Measurements from ENCODE around the gene NCK2. TPM values are rescaled to one million over a fixed set of nuclear protein-coding genes. Genes with fewer than 3 reads are reported as not detected.
A peak's percentile ranks its signal among the peaks of the same experiment; 100 is the strongest.

Gene NCK2
- total RNA-seq, 5 donors from 2014 or later (not counting 1 experiment from before 2014, with no cell fraction given): 97.7 to 154 (median 120) TPM

DNA sequence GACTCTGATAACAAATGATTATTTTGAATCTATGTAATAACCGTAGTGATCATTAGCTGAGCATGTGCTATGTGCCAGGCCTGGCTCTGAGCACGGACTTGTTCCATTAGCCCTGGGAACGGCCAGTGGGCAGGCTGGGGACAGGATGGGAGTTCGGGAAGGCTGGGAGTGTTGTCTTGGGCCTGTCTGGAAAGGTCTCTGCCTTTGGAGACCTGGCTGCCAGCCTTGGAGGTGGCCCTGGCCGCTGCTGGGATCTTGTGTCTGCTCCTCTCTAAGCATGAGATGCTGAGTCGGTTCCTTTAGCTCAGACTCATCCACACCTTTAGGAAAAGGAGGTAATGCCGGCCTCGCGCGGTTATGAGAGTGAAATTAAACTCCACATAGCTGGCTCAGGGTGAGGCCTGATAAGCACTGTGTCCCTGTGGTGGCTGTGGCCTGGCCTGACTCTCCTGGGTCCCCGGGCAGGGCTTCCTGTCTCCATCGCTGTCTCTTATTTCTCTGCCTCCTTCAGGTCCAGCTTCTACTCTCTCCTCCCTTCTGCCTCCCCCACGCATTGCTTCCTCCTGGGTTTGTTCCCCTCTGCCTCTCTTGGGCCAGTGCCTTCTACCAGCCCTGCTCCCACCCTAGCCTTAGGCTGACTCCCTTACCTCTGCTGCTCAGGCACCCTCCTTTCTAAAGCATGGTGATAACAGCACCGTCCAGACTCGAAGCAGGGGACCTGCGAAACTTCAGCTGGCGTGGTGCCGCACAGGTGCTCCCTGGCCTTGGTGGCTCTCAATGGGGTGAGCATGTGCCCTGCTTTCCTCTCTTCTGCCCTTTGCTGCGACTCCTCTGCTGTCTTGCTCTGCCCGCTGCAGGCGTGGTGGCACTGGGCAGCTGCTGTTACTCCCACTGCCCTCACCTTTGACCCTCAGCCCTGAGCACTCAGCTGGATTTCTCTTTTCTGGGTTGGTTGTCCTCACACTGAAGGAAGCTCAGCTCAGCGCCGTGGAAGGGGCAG, 41.8 kb downstream of the NCK2 start:
- H3K36me3 Mint-ChIP-seq: peaks cover 16% of the 10 kb centered on the region
- POLR2A ChIA-PET: interaction anchor here in 1 of 2 donors (0.6 kb wide), 1 partner anchor 56 kb away, joined by 3 read pairs; no protein-coding TSS in a partner anchor
- WGBS (ENCODE audit: insufficient coverage): 68% methylated on average over 17 of the region's 23 CpGs

DNA sequence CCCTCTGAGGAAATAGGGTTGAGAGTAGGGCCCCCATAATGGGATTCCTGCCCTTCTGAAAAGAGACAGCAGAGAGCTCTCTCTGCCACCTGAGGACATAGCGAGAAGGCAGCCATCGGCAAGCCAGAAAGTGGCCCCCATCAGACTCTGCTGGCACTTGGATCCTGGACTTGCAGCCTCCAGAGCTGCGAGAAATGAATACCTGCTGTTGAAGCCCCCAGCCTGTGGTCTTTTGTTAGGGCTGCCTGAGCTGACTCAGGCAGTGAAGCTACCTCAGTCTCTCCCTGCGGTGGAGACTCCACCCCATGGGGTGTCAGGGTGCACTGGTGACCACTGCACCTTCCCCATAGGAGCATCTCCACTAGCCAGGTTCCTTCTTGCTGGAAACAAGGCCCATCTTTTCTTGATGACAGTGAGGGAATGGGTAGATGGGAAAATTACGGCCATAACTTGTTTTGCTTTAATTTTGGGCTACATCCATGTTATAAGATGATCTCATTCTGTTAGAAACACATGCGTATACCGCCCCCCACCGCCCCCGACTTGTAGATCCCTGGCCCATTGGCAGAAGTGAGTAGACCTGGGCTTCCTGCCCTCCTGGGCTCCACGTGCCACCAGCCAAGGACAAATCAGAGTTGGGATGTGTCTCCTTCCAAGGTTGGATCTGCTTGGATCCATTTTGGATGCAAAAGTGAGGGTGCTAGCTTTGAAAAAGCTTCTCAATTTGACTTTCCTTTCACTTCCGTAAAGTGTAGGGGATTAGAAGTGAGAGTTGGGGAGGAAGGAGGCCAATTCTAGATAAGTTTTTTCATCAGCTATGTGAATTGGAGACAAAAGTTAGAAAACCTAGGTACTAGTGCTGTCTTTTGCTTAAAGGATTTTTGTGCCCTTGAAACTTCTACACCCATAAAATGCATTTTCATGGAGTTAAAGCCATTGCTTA, 42.9 kb downstream of the NCK2 start:
- no peaks in the 10 kb centered on the region for H3K27me3 Mint-ChIP-seq
- H3K27ac ChIP-seq (ENCODE audit: low read length): peak overlapping the region; percentile 88
- POLR2A ChIA-PET: interaction anchor here in 1 of 2 donors (0.5 to 0.7 kb wide), 2 partner anchors 42 to 70 kb away, joined by 3 read pairs; no protein-coding TSS in a partner anchor
- no peaks in the 10 kb centered on the region for H3K9me3 ChIP-seq
- H3K36me3 ChIP-seq (ENCODE audit: control insufficient read depth in 2 of 2, extremely low read depth in 1 of 2, insufficient read depth in 1 of 2, low read length in 1 of 2): peaks cover 12 to 22% of the 10 kb centered on the region in 2 donors
- CTCF ChIA-PET: interaction anchor here (0.6 to 6.3 kb wide), 26 partner anchors 9 to 307 kb away, joined by 3 to 48 read pairs (median 3); no protein-coding TSS in a partner anchor
- peaks cover 99% of the 10 kb centered on the region in 3 donors for H3K4me1 Mint-ChIP-seq
- peaks cover 60 to 91% of the 10 kb centered on the region in 2 experiments for H3K4me1 ChIP-seq (ENCODE audit: control insufficient read depth in 1 of 2, extremely low read depth in 1 of 2, insufficient read depth in 2 of 2, low read length in 2 of 2)
- H3K27ac Mint-ChIP-seq: peak overlapping the region; percentile 73 to 92
- WGBS (ENCODE audit: insufficient coverage): 71% methylated on average over 9 of the region's 11 CpGs
- no peak overlapping the region for H3K4me3 ChIP-seq (ENCODE audit: control insufficient read depth in 1 of 2, extremely low read depth in 1 of 2, low read length in 1 of 2)
- H3K36me3 Mint-ChIP-seq: peaks cover 7% of the 10 kb centered on the region
- H3K9me3 Mint-ChIP-seq: no peaks in the 10 kb centered on the region
- ATAC-seq (replicated peaks in 1 of 4) (no peak), DNase-seq (peak in 7 of 35 experiments; percentile 47 to 75 (median 66))
- H3K27me3 ChIP-seq (replicated peaks in 1 of 2; ENCODE audit: control insufficient read depth in 2 of 2, extremely low read depth in 1 of 2, insufficient read depth in 2 of 2, low read length in 1 of 2): no peaks in the 10 kb centered on the region
- peak overlapping the region; percentile 9 to 66 (median 50) for H3K4me3 Mint-ChIP-seq

More for the DNA sequence above, 41.8 kb downstream of the NCK2 start:
- DNase-seq (peak in 1 of 35 experiments; percentile 36), ATAC-seq (replicated peaks in 1 of 4) (peak in 1 of 4 experiments; percentile 21)
- Mint-ChIP-seq H3K27me3 (no peaks in the 10 kb centered on the region), H3K4me3 (peak overlapping the region; percentile 45 to 66 (median 52)), H3K4me1 (peaks cover 99% of the 10 kb centered on the region in 3 donors), H3K9me3 (no peaks in the 10 kb centered on the region), H3K27ac (peak overlapping the region; percentile 73 to 92)
- peaks cover 65 to 93% of the 10 kb centered on the region in 2 experiments for H3K4me1 ChIP-seq (ENCODE audit: control insufficient read depth in 1 of 2, extremely low read depth in 1 of 2, insufficient read depth in 2 of 2, low read length in 2 of 2)
- peak overlapping the region; percentile 88 for H3K27ac ChIP-seq (ENCODE audit: low read length)
- H3K27me3 ChIP-seq (replicated peaks in 1 of 2; ENCODE audit: control insufficient read depth in 2 of 2, extremely low read depth in 1 of 2, insufficient read depth in 2 of 2, low read length in 1 of 2): no peaks in the 10 kb centered on the region
- peaks cover 12 to 23% of the 10 kb centered on the region in 2 donors for H3K36me3 ChIP-seq (ENCODE audit: control insufficient read depth in 2 of 2, extremely low read depth in 1 of 2, insufficient read depth in 1 of 2, low read length in 1 of 2)
- CTCF ChIA-PET: interaction anchor here in 1 of 2 donors (1.0 to 6.3 kb wide), 18 partner anchors 8 to 308 kb away, joined by 3 to 48 read pairs (median 4); no protein-coding TSS in a partner anchor
- no peaks in the 10 kb centered on the region for H3K9me3 ChIP-seq
- H3K4me3 ChIP-seq (ENCODE audit: control insufficient read depth in 1 of 2, extremely low read depth in 1 of 2, low read length in 1 of 2): peak overlapping the region in 1 of 2 donors; percentile 0

DNA sequence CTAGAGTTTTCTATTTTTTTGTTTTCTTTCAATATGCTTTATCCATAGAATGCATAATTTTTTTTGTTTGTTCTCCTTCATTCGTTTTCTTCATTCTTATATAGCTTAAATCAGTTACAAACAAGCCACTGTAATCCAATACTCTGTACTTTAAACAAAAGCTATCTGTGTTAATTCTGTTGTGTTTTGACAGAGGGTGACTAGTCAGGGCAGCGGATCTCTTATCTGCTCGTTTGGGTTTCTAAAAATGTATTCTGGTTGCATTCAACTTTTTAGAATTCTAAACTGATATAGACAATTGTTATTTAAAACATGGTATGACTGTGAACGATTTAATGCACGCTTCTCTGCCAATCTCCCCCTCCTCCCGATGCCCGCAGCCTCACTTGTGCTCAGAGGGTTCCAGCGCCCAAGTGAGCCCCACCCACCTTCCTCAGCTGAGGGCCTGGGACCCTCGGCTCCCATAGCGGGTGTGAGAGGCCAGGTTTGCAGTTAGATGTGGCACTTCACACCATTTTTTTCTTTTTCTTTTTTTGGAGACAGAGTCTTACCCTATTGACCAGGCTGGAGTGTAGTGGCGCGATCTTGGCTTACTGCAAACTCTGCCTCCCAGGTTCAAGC, 44.1 kb downstream of the NCK2 start:
- H3K9me3 ChIP-seq: no peaks in the 10 kb centered on the region
- H3K4me1 ChIP-seq (ENCODE audit: control insufficient read depth in 1 of 2, extremely low read depth in 1 of 2, insufficient read depth in 2 of 2, low read length in 2 of 2): peaks cover 60 to 91% of the 10 kb centered on the region in 2 experiments
- no peaks in the 10 kb centered on the region for H3K27me3 Mint-ChIP-seq
- peak overlapping the region in 1 of 3 donors; percentile 73 for H3K4me3 Mint-ChIP-seq
- ChIA-PET POLR2A (interaction anchor here (0.5 to 0.7 kb wide), 3 partner anchors 43 to 69 kb away, joined by 3 read pairs; no protein-coding TSS in a partner anchor), CTCF (interaction anchor here (0.6 to 6.3 kb wide), 19 partner anchors 9 to 378 kb away, joined by 3 to 48 read pairs (median 5); no protein-coding TSS in a partner anchor)
- H3K9me3 Mint-ChIP-seq: no peaks in the 10 kb centered on the region
- 68% methylated on average over 5 of the region's 12 CpGs for WGBS (ENCODE audit: insufficient coverage)
- no peak overlapping the region for H3K4me3 ChIP-seq (ENCODE audit: control insufficient read depth in 1 of 2, extremely low read depth in 1 of 2, low read length in 1 of 2)
- peaks cover 99% of the 10 kb centered on the region in 3 donors for H3K4me1 Mint-ChIP-seq
- H3K36me3 Mint-ChIP-seq: peaks cover 6% of the 10 kb centered on the region
- DNase-seq (no peak), ATAC-seq (replicated peaks in 1 of 4) (no peak)
- H3K27ac ChIP-seq (ENCODE audit: low read length): peak overlapping the region; percentile 88
- peaks cover 11 to 16% of the 10 kb centered on the region in 2 donors for H3K36me3 ChIP-seq (ENCODE audit: control insufficient read depth in 2 of 2, extremely low read depth in 1 of 2, insufficient read depth in 1 of 2, low read length in 1 of 2)
- no peaks in the 10 kb centered on the region for H3K27me3 ChIP-seq (replicated peaks in 1 of 2; ENCODE audit: control insufficient read depth in 2 of 2, extremely low read depth in 1 of 2, insufficient read depth in 2 of 2, low read length in 1 of 2)
- peak overlapping the region; percentile 93 for H3K27ac Mint-ChIP-seq

DNA sequence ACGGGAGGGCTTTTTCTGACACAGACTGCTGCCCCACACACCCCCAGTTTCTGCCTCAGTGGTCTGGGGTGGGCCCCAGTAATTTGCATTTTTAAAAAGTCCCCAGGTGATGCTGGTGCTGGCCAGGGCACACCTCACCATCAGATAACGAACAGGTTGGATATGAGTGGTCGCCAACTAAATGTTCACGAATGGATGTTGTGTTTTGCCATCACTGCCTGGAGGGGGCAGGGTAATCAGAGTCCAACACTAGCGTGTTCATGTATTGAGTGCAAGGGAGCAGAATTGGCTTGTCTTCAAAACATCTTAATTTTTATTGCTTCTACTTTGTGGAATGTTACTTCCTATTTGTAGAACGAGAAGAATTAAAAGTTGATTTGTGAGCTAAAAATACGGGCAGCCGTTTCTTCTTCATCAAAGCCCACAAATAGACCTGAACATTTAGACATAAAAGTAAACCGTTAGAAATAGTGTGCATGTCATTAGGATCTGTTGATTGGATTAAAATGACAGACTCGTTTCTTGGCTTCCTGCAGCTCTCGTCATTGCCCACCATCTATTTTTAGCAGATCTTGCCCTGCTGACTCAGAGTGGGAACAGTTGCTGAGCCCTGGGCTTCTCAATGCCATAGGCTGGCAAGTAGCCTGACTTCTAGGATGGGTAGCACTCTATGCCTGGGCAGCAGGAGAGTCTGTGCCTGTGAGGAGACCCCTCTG, 45.2 kb downstream of the NCK2 start:
- Histone ChIP-seq H3K9me3 (no peaks in the 10 kb centered on the region), H3K4me3 (ENCODE audit: control insufficient read depth in 1 of 2, extremely low read depth in 1 of 2, low read length in 1 of 2) (peak overlapping the region in 1 of 2 donors; percentile 24), H3K27ac (ENCODE audit: low read length) (peak overlapping the region; percentile 88), H3K4me1 (ENCODE audit: control insufficient read depth in 1 of 2, extremely low read depth in 1 of 2, insufficient read depth in 2 of 2, low read length in 2 of 2) (peaks cover 62 to 88% of the 10 kb centered on the region in 2 experiments), H3K36me3 (ENCODE audit: control insufficient read depth in 2 of 2, extremely low read depth in 1 of 2, insufficient read depth in 1 of 2, low read length in 1 of 2) (peaks cover 5 to 12% of the 10 kb centered on the region in 2 donors), H3K27me3 (replicated peaks in 1 of 2; ENCODE audit: control insufficient read depth in 2 of 2, extremely low read depth in 1 of 2, insufficient read depth in 2 of 2, low read length in 1 of 2) (no peaks in the 10 kb centered on the region)
- ATAC-seq (replicated peaks in 1 of 4): peak; percentile 71 to 83 (median 76)
- CTCF ChIA-PET: interaction anchor here (0.6 to 6.3 kb wide), 10 partner anchors 8 to 297 kb away, joined by 3 to 48 read pairs (median 6); no protein-coding TSS in a partner anchor
- peak overlapping the region; percentile 93 for H3K27ac Mint-ChIP-seq
- no peaks in the 10 kb centered on the region for H3K27me3 Mint-ChIP-seq
- 0% methylated on average over 2 of the region's 11 CpGs for WGBS (ENCODE audit: insufficient coverage)
- H3K4me3 Mint-ChIP-seq: peak overlapping the region; percentile 6 to 73 (median 56)
- peaks cover 92 to 97% (median 95%) of the 10 kb centered on the region in 3 donors for H3K4me1 Mint-ChIP-seq
- POLR2A ChIA-PET: interaction anchor here in 1 of 2 donors (0.5 to 0.6 kb wide), 2 partner anchors 14 to 45 kb away, joined by 3 to 4 read pairs; no protein-coding TSS in a partner anchor
- no peaks in the 10 kb centered on the region for H3K9me3 Mint-ChIP-seq
- peaks cover 6% of the 10 kb centered on the region for H3K36me3 Mint-ChIP-seq
- peak in 22 of 35 experiments; percentile 28 to 73 (median 49) for DNase-seq
